ENCODE data around the gene AAMDC. TPM values are rescaled to one million over a fixed set of nuclear protein-coding genes. Genes with fewer than 3 reads are reported as not detected.
"Not testable (repeated sequence)": the region's sequence is repeated elsewhere in the genome, so short reads cannot be mapped to it uniquely, and the experiment has no call there.

The AAMDC gene
- total RNA-seq, 1 donor = 22.0 TPM

- no peak overlapping the region for H3K4me3 ChIP-seq (ENCODE audit: low read depth, low read length)
- DNase-seq (ENCODE audit: low read depth) = no peak
- TF ChIP-seq, protein P1, sequence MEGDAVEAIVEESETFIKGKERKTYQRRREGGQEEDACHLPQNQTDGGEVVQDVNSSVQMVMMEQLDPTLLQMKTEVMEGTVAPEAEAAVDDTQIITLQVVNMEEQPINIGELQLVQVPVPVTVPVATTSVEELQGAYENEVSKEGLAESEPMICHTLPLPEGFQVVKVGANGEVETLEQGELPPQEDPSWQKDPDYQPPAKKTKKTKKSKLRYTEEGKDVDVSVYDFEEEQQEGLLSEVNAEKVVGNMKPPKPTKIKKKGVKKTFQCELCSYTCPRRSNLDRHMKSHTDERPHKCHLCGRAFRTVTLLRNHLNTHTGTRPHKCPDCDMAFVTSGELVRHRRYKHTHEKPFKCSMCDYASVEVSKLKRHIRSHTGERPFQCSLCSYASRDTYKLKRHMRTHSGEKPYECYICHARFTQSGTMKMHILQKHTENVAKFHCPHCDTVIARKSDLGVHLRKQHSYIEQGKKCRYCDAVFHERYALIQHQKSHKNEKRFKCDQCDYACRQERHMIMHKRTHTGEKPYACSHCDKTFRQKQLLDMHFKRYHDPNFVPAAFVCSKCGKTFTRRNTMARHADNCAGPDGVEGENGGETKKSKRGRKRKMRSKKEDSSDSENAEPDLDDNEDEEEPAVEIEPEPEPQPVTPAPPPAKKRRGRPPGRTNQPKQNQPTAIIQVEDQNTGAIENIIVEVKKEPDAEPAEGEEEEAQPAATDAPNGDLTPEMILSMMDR (IDR thresholded peaks at IDR 0.05; ENCODE audit: insufficient read depth, low read depth, low read length) = no peak
These were observed 12.4 kb downstream of the AAMDC start for GRCh38 chr11:77833302-77833701.

GRCh38 chr11:77842441-77843121, 21.6 kb downstream of the AAMDC start:
- no peak for DNase-seq (ENCODE audit: low read depth)
- no peak overlapping the region for H3K4me3 ChIP-seq (ENCODE audit: low read depth, low read length)
- TF ChIP-seq, protein P1 (IDR thresholded peaks at IDR 0.05; ENCODE audit: insufficient read depth, low read depth, low read length) = no peak

DNA sequence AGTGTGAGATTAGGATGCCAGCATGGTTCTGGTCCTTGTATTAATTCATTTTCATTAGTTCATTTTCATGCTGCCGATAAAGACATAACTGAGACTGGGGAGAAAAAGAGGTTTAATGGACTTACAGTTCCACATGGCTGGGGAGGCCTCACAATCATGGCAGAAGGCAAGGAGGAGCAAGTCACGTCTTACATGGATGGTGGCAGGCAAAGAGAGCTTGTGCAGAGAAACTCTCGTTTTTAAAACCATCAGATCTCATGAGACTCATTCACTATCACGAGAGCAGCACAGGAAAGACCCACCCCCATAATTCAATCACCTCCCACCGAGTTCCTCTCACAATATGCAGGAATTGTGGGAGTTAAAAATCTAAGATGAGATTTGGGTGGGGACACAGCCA, 22.8 kb downstream of the AAMDC start:
- not testable (repeated sequence) for H3K4me3 ChIP-seq (ENCODE audit: low read depth, low read length); DNase-seq (ENCODE audit: low read depth)

DNA sequence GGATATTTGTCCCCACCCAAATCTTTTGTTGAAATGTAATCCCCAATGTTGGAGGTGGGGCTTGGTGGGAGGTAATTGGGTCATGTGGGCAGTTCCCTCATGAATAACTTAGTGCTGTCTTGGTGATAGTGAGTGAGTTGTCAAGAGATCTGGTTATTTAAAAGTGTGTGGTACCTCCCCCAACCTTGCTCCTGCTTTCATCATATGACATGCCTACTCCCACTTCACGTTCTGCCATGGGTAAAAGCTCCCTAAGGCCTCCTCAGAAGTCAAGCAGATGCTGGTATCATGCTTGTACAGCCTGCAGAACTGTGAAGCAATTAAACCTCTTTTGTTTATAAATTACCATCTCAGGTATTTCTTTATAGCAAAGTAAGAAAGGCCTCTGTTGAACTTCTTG, 30.6 kb downstream of the AAMDC start:
- DNase-seq (ENCODE audit: low read depth) = peak; percentile 19
- TF ChIP-seq, protein P1 (IDR thresholded peaks at IDR 0.05; ENCODE audit: insufficient read depth, low read depth, low read length) = no peak
- H3K4me3 ChIP-seq (ENCODE audit: low read depth, low read length) = no peak overlapping the region

DNA sequence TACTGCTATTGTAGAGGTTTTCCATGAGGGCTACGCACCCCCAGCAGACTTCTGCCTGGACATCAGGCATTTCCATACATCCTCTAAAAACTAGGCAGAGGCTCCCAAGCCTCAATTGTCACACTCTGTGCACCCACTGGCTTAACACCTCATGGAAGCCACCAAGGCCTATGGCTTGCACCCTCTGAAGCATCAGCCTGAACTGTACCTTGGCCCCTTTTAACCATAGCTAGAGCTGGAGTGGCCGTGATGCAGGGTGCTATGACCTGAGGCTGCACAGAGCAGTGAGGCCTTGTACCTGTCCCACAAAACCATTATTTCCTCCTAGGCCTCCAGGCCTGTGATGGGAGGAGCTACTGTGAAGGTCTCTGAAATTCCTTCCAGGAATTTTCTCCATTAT, 33.9 kb downstream of the AAMDC start:
- DNase-seq (ENCODE audit: low read depth) = no peak
- TF ChIP-seq, protein P1 (IDR thresholded peaks at IDR 0.05; ENCODE audit: insufficient read depth, low read depth, low read length) = no peak
- H3K4me3 ChIP-seq (ENCODE audit: low read depth, low read length) = no peak overlapping the region

DNA sequence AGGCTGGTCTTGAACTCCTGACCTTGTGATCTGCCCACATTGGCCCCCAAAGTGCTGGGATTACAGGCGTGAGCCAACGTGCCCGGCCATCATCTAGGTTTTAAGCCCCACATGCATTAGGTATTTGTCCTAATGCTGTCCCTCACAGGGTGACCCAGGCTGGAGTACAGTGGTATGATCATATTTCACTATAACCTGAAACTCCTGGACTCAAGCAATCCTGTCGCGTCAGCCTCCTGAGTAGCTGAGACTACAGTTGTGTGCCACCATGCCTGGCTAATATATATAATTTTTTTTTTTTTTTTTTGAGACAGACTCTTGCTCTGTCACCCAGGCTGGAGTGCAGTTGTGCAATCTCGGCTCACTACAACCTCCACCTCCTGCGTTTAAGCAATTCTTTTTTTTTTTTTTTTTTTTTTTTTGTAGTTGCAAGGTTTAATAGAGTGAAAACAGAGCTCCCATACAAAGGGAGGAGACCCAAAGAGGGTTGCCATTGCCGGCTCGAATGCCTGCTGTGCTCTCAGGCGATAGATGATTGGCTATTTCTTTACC, 37.0 kb downstream of the AAMDC start:
- H3K4me3 ChIP-seq (ENCODE audit: low read depth, low read length) = not testable (repeated sequence)

GRCh38 chr11:77861444-77861843, 40.5 kb downstream of the AAMDC start:
- not testable (repeated sequence) for H3K4me3 ChIP-seq (ENCODE audit: low read depth, low read length); DNase-seq (ENCODE audit: low read depth)

More for the DNA sequence above, 37.0 kb downstream of the AAMDC start:
- DNase-seq (ENCODE audit: low read depth) = not testable (repeated sequence)

GRCh38 chr11:77865805-77866204, 44.9 kb downstream of the AAMDC start:
- DNase-seq (ENCODE audit: low read depth) = peak; percentile 16
- no peak overlapping the region for H3K4me3 ChIP-seq (ENCODE audit: low read depth, low read length)
- TF ChIP-seq, protein P1 (IDR thresholded peaks at IDR 0.05; ENCODE audit: insufficient read depth, low read depth, low read length) = no peak

Measured in fibroblast of villous mesenchyme (primary cell).